Measurements from ENCODE around the gene PPP1R13B. TPM values are rescaled to one million over a fixed set of nuclear protein-coding genes. Genes with fewer than 3 reads are reported as not detected.

The PPP1R13B gene
- total and polyA plus RNA-seq, 2 experiments from 2014 or later = 88.5 to 124 TPM

DNA sequence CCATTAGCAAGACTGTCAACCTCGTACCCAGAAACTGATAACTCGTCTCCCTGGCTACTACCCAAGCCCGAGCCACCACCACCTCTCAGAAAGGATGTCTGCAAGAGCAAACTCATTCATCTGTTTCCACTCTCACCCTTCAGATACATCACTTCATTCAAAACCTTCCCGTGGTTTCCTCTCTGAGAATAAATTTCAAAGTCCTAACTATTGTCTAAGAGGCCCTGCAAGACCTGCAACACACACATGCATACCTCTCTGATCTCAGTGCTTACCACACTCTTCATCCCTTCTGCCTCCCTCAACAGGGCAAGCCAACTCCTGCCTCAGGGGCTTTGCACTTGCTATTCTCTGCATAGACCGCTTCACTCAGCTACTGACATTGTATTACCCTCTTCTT, 40.6 kb downstream of the PPP1R13B start:
- H3K36me3 ChIP-seq = no peaks in the 10 kb centered on the region

DNA sequence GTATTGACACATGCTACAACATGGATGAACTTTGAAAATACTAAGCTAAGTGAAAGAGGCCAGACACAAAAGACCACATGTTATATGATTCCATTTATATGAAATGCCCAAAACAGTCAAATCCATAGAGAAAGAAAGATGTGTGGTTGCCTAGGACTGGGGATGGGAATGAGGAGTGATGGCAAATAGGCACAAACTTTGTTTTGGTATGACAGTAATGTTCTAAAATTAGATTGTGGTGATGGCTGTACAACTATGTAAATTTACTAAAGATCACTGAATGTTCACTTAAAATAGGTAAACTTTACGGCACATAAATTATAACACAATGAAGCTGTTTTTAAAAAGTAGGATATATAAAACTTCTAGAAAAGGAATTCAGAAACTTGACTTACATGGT, 41.7 kb downstream of the PPP1R13B start:
- Histone ChIP-seq H3K4me1 (ENCODE audit: low read depth) (peaks cover 35% of the 10 kb centered on the region), H3K36me3 (no peaks in the 10 kb centered on the region), H3K4me3 (no peak overlapping the region), H3K9me3 (ENCODE audit: low read depth) (no peaks in the 10 kb centered on the region), H3K27me3 (no peaks in the 10 kb centered on the region), H3K27ac (peak overlapping the region; percentile 76)
- no peak for DNase-seq (ENCODE audit: low read depth in 1 of 2, low spot score in 1 of 2)
- TF ChIP-seq, protein P1, sequence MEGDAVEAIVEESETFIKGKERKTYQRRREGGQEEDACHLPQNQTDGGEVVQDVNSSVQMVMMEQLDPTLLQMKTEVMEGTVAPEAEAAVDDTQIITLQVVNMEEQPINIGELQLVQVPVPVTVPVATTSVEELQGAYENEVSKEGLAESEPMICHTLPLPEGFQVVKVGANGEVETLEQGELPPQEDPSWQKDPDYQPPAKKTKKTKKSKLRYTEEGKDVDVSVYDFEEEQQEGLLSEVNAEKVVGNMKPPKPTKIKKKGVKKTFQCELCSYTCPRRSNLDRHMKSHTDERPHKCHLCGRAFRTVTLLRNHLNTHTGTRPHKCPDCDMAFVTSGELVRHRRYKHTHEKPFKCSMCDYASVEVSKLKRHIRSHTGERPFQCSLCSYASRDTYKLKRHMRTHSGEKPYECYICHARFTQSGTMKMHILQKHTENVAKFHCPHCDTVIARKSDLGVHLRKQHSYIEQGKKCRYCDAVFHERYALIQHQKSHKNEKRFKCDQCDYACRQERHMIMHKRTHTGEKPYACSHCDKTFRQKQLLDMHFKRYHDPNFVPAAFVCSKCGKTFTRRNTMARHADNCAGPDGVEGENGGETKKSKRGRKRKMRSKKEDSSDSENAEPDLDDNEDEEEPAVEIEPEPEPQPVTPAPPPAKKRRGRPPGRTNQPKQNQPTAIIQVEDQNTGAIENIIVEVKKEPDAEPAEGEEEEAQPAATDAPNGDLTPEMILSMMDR (IDR thresholded peaks at IDR 0.05; ENCODE audit: low read depth, low read length) = no peak

More for the DNA sequence above, 40.6 kb downstream of the PPP1R13B start:
- TF ChIP-seq, protein P1 (IDR thresholded peaks at IDR 0.05; ENCODE audit: low read depth, low read length) = no peak
- DNase-seq (ENCODE audit: low read depth in 1 of 2, low spot score in 1 of 2) = peak in 1 of 2 donors; percentile 23
- Histone ChIP-seq H3K27ac (peak overlapping the region; percentile 76), H3K27me3 (no peaks in the 10 kb centered on the region), H3K4me3 (no peak overlapping the region), H3K4me1 (ENCODE audit: low read depth) (peaks cover 35% of the 10 kb centered on the region), H3K9me3 (ENCODE audit: low read depth) (no peaks in the 10 kb centered on the region)

DNA sequence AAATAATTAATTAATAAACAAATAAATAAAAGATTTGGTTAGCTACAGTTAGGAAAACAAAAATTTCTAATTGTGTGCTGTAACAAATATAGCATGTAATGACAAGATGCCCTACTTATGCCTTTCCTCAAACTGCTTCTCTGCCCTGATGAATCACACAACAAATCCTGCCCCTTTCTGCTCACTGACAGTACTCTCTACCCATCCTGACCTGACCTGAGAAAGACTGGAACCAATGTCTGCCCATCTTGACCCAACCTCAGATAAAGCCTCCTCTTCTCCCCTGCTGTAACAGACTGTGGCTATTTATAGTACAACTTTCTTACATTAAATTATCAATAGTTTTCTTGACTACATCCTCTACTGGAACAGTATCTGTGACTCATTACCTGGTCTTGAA, 43.7 kb downstream of the PPP1R13B start:
- H3K9me3 ChIP-seq (ENCODE audit: low read depth) = no peaks in the 10 kb centered on the region
- no peak overlapping the region for H3K4me3 ChIP-seq
- DNase-seq (ENCODE audit: low read depth in 1 of 2, low spot score in 1 of 2) = peak in 1 of 2 donors; percentile 20
- peaks cover 35% of the 10 kb centered on the region for H3K4me1 ChIP-seq (ENCODE audit: low read depth)
- H3K27me3 ChIP-seq = no peaks in the 10 kb centered on the region
- TF ChIP-seq, protein P1 (IDR thresholded peaks at IDR 0.05; ENCODE audit: low read depth, low read length) = no peak
- H3K36me3 ChIP-seq = no peaks in the 10 kb centered on the region
- H3K27ac ChIP-seq = no peak overlapping the region

DNA sequence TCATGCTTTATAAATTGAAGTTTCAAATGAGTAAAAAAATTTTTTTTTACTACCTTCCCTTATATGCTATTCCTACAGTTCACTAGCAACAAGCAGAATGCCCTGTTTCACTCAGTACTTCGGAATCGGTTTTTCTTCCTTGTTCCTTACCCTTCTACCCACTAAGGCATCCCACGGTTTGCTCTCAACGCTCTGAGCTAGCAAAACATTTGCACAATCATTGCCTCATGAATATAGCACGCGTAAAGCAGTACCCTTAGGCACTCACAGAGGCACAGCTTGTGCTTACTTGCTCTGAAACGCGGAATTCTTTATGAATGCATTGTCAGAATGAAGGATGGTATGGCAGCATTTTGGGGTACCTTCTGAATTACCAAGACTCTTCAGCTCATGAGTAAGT, 45.0 kb downstream of the PPP1R13B start:
- Histone ChIP-seq H3K27ac (no peak overlapping the region), H3K9me3 (ENCODE audit: low read depth) (no peaks in the 10 kb centered on the region), H3K36me3 (no peaks in the 10 kb centered on the region), H3K4me3 (no peak overlapping the region), H3K4me1 (ENCODE audit: low read depth) (peaks cover 34% of the 10 kb centered on the region), H3K27me3 (no peaks in the 10 kb centered on the region)
- TF ChIP-seq, protein P1 (IDR thresholded peaks at IDR 0.05; ENCODE audit: low read depth, low read length) = no peak
- no peak for DNase-seq (ENCODE audit: low read depth in 1 of 2, low spot score in 1 of 2)

DNA sequence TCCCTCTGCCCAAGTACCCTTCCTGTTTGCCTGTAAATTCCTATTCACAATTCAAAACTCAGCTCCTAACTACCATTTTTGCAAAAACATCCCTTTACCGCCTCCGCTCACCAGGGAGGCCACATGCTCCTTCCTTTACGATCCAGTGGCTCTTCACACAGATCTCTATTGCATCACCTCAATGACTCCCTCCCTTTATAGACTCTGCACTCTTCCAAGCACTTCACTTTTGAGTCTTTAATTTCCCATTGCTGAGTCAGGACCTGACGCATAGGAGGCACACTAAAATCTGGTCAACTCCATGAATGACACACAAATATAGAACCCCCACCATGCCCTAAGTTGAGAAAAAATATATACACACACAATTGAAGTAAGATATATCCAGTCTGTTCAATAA, 45.9 kb downstream of the PPP1R13B start:
- no peaks in the 10 kb centered on the region for H3K27me3 ChIP-seq

More for the DNA sequence above, 45.9 kb downstream of the PPP1R13B start:
- peak in 1 of 2 donors; percentile 68 for DNase-seq (ENCODE audit: low read depth in 1 of 2, low spot score in 1 of 2)
- H3K36me3 ChIP-seq = peaks cover 3% of the 10 kb centered on the region
- H3K4me3 ChIP-seq = no peak overlapping the region
- TF ChIP-seq, protein P1 (IDR thresholded peaks at IDR 0.05; ENCODE audit: low read depth, low read length) = no peak
- H3K9me3 ChIP-seq (ENCODE audit: low read depth) = no peaks in the 10 kb centered on the region
- H3K27ac ChIP-seq = no peak overlapping the region
- peaks cover 25% of the 10 kb centered on the region for H3K4me1 ChIP-seq (ENCODE audit: low read depth)

Measured in cardiac muscle cell (in vitro differentiated cells and primary cell).